Measurements from ENCODE around the gene GJD2.

GJD2 gene

DNA sequence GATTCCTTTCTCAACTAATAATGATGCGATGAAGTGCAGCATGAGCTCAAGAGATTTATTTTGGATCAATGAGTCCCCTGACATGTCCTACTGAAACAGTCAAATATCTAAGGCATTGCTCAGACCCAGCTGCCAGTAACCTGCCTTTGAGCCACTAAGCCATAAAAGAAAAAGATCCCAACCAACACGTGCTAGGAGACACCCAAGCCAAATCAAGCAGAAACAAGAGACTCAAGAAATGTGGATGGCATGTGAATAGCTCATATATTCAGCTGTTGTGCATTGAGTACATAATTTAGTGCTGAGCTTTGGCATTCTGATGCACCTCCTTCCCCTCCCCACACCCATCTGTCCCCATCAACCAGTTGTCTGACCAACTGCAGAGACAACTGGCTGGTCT, 29.2 kb downstream of the GJD2 start:
- H3K9me3 ChIP-seq (ENCODE audit: control insufficient read depth, insufficient read depth, low read length), result no peaks in the 10 kb centered on the region
- H3K27me3 ChIP-seq (ENCODE audit: control insufficient read depth, insufficient read depth, low read length), result peaks cover 3% of the 10 kb centered on the region; the same call in 1 of the 2 replicates
- no peak overlapping the region for H3K4me3 ChIP-seq (ENCODE audit: low read depth, low read length)
- no peak overlapping the region for H3K9ac ChIP-seq (ENCODE audit: low read depth, low read length)
- no peak overlapping the region for H3K27ac ChIP-seq (ENCODE audit: low read depth, low read length)
- no peaks in the 10 kb centered on the region for H3K36me3 ChIP-seq (ENCODE audit: control insufficient read depth, insufficient read depth, low read length)
- peaks cover 47% of the 10 kb centered on the region for H3K4me1 ChIP-seq (ENCODE audit: control insufficient read depth, insufficient read depth, low read length)

DNA sequence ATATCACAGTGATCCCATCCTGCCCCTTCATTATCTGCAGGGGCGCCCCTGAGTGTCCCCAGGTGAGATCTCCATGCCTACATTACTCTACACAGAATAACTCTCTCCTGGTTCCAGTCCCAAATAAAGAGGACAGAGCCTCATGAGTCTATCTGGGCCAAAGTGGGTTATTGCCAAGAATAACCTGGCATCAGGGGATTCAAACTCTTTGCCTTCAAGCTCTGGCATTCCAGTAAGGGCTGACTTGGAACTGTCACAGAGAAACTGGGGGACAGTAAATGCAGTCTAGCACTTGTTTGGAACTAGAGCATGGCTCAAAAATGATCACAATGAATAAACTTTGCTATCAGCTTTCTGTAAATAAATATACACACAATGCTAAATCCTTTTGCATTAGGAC, 30.3 kb downstream of the GJD2 start:
- Histone ChIP-seq H3K27ac (ENCODE audit: low read depth, low read length) (no peak overlapping the region), H3K27me3 (ENCODE audit: control insufficient read depth, insufficient read depth, low read length) (peaks cover 3% of the 10 kb centered on the region; the same call in 1 of the 2 replicates)

DNA sequence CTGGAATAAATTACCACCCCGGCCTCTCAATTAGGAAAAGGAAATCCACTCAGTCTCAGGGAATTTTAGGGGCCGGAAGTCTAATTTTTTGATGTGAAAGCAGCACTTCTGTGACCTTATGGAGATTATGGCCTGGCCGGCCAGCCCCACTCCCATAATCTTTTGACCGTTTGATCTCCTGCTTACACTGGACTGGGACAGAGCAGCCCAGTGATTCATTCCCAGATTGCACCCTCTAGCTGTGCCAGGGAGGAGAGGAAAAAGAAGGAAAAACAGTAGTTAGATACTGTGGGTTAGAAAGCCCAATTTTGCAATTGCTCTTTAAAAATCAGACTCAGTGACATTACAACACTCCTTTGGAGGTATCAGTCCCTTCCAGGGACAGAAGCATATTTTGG, 32.4 kb downstream of the GJD2 start:
- peak overlapping the region; percentile 49; the same call in 1 of the 2 replicates for H3K4me3 ChIP-seq (ENCODE audit: low read depth, low read length)
- peak overlapping the region; percentile 65 for H3K27ac ChIP-seq (ENCODE audit: low read depth, low read length)
- no peaks in the 10 kb centered on the region for H3K36me3 ChIP-seq (ENCODE audit: control insufficient read depth, insufficient read depth, low read length)
- no peaks in the 10 kb centered on the region for H3K9me3 ChIP-seq (ENCODE audit: control insufficient read depth, insufficient read depth, low read length)
- H3K27me3 ChIP-seq (ENCODE audit: control insufficient read depth, insufficient read depth, low read length), result peaks cover 3% of the 10 kb centered on the region; the same call in 1 of the 2 replicates
- no peak overlapping the region for H3K9ac ChIP-seq (ENCODE audit: low read depth, low read length)
- peaks cover 37% of the 10 kb centered on the region for H3K4me1 ChIP-seq (ENCODE audit: control insufficient read depth, insufficient read depth, low read length)

More for the DNA sequence above, 30.3 kb downstream of the GJD2 start:
- Histone ChIP-seq H3K9me3 (ENCODE audit: control insufficient read depth, insufficient read depth, low read length) (no peaks in the 10 kb centered on the region), H3K9ac (ENCODE audit: low read depth, low read length) (no peak overlapping the region), H3K36me3 (ENCODE audit: control insufficient read depth, insufficient read depth, low read length) (no peaks in the 10 kb centered on the region), H3K4me1 (ENCODE audit: control insufficient read depth, insufficient read depth, low read length) (peaks cover 46% of the 10 kb centered on the region), H3K4me3 (ENCODE audit: low read depth, low read length) (no peak overlapping the region)

DNA sequence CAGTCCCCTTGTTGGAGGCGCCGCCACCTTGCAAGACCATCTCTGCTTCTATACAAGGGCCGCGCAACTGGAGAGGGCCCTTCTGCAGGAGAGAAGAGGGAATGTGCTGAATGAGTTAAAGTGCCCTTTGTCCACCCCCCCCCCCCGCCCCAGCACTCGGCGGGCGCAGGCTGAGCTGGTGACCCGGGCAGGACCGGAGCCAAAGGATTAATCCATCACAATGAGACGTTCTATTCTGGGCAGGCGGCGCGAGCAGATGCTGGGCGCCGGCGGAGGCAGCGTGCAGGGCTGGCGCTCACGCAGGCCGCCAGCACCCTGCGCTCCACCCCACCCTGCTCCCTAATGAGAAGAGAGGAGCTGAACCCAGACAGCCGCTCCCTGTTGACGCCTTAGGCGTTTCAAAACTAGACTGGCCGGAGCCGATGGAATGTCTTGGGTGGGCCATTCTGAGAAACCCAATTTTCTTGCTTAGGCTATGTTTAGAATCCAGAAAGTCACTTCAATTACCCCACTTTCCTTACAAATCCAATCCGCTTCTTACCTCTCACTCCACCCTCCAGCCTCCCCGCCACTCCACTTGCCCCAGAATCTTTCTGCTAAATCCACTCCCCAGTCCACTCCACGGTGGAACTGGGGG, 32.9 kb downstream of the GJD2 start:
- Histone ChIP-seq H3K9me3 (ENCODE audit: control insufficient read depth, insufficient read depth, low read length) (no peaks in the 10 kb centered on the region), H3K27ac (ENCODE audit: low read depth, low read length) (peak overlapping the region; percentile 65), H3K36me3 (ENCODE audit: control insufficient read depth, insufficient read depth, low read length) (no peaks in the 10 kb centered on the region), H3K4me3 (ENCODE audit: low read depth, low read length) (peak overlapping the region; percentile 49), H3K9ac (ENCODE audit: low read depth, low read length) (no peak overlapping the region), H3K27me3 (ENCODE audit: control insufficient read depth, insufficient read depth, low read length) (peaks cover 3% of the 10 kb centered on the region; the same call in 1 of the 2 replicates), H3K4me1 (ENCODE audit: control insufficient read depth, insufficient read depth, low read length) (peaks cover 35% of the 10 kb centered on the region)

DNA sequence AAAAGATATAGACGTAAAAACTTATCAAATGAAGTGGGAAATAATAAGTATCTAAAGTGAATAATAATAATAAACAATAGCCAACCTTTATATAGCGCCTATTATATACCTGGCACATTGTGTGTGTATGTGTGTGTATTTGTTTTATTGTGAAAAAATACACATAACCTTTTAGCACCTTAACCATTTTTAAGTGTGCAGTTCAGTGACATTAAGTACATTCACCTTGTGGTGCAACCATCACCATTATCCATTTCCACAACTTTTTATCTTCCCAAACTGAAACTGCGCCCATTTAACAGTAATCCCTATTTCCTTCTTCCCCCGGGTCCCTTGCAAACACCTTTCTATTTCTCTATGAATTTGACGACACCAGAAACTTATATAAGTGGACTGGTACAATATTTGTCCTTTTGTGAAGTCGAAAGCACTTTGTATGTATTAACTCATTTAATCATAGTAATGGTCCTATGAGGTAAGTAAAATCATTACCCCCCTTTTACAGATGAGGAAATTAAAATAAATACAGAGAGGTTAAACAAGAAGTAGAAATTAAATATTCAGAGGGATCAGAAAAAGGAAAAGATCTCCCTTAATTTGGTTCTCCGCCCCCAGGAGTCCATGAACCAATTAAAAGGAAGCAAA, 33.5 kb downstream of the GJD2 start:
- Histone ChIP-seq H3K27me3 (ENCODE audit: control insufficient read depth, insufficient read depth, low read length) (peaks cover 3% of the 10 kb centered on the region; the same call in 1 of the 2 replicates), H3K27ac (ENCODE audit: low read depth, low read length) (no peak overlapping the region), H3K9me3 (ENCODE audit: control insufficient read depth, insufficient read depth, low read length) (no peaks in the 10 kb centered on the region), H3K36me3 (ENCODE audit: control insufficient read depth, insufficient read depth, low read length) (no peaks in the 10 kb centered on the region), H3K9ac (ENCODE audit: low read depth, low read length) (no peak overlapping the region), H3K4me1 (ENCODE audit: control insufficient read depth, insufficient read depth, low read length) (peaks cover 29% of the 10 kb centered on the region), H3K4me3 (ENCODE audit: low read depth, low read length) (peak overlapping the region; percentile 49)

DNA sequence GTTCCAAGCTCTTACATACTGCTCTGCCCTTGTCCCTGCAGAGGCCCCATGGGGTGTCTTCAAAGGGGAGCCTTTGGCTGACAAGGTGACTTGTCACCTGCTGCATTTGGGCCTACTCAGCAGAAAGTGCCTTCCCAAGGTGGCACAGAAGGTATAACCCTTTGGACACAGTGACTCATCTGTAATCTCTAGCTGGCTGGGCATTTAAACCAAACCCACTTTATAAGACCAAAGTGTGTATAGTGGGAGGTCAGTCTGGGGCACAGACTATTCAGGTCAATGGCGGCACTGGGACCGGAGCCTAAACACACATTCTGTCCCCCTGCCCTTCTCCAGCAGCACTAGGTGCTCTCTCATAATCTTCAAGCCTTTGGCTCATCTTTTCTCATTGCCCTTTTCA, 35.1 kb downstream of the GJD2 start:
- Histone ChIP-seq H3K36me3 (ENCODE audit: control insufficient read depth, insufficient read depth, low read length) (no peaks in the 10 kb centered on the region), H3K9ac (ENCODE audit: low read depth, low read length) (no peak overlapping the region), H3K4me1 (ENCODE audit: control insufficient read depth, insufficient read depth, low read length) (peaks cover 14% of the 10 kb centered on the region), H3K27ac (ENCODE audit: low read depth, low read length) (no peak overlapping the region), H3K27me3 (ENCODE audit: control insufficient read depth, insufficient read depth, low read length) (peaks cover 3% of the 10 kb centered on the region; the same call in 1 of the 2 replicates), H3K9me3 (ENCODE audit: control insufficient read depth, insufficient read depth, low read length) (no peaks in the 10 kb centered on the region), H3K4me3 (ENCODE audit: low read depth, low read length) (no peak overlapping the region)

DNA sequence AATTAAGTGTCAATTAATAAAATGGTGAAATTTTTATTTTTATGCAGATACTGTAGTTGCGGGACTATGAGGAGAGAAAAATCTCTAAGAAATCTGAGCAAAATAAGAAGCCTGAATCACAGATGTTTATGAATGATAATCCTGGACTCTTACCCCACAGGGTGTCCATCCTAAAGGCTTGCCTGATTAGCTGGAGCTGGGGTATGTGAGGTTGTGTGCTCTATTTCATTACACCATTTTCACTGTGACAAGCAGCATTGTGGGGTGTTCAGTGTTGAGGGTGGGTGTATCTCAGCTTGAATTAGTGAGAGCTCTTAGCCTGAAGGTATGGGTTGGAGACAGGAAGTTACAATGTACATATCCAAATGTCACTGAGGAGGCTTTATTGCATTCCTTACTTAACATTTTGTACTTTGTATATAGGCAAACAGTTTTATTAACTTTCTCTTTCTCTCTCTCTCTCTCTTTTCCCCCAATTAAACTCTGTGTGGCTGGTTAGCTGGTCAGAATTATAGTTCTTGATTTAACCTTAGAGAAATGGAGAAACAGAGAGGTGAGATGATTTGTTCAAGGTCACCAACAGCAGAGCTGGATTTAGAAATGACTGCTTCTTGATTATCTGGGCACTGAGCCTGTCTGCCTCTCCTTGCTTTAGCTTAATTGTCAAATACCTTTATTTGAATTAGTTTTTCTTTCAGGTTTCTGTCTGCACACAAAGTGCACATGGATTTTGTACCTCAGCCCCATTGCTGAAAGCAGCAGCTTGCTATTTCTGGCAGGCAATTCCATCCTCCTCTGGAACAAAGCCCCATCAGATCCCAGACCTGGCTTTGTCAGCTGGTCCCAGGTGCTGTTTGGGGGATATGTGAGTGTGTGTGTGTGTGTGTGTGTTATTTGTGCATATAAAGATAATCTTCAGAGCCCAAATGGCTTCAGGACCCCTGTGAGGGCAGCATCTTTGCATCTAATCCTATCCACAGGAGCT, 35.8 kb downstream of the GJD2 start:
- Histone ChIP-seq H3K27me3 (ENCODE audit: control insufficient read depth, insufficient read depth, low read length) (peaks cover 3% of the 10 kb centered on the region; the same call in 1 of the 2 replicates), H3K4me1 (ENCODE audit: control insufficient read depth, insufficient read depth, low read length) (peaks cover 11% of the 10 kb centered on the region), H3K36me3 (ENCODE audit: control insufficient read depth, insufficient read depth, low read length) (no peaks in the 10 kb centered on the region), H3K9ac (ENCODE audit: low read depth, low read length) (no peak overlapping the region), H3K9me3 (ENCODE audit: control insufficient read depth, insufficient read depth, low read length) (no peaks in the 10 kb centered on the region), H3K27ac (ENCODE audit: low read depth, low read length) (no peak overlapping the region), H3K4me3 (ENCODE audit: low read depth, low read length) (no peak overlapping the region)

DNA sequence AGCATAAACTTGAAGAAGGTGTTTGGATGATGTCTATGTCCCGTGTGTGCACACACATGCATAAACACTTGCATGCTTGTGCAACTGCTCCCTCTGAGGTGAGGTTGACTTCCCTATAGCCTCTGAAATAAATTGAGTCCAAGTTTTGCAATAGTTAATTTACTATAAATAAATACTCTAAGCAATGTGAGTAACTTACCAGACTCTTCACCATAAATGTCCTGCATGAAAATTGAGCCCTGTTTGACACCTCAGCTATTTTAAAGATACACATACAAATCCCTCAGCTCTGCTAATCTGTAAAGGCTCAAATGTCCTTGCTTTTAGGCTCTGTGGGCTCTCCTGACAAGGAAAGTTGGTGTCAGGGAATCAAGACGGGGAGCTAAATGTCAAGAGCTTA, 37.1 kb downstream of the GJD2 start:
- Histone ChIP-seq H3K36me3 (ENCODE audit: control insufficient read depth, insufficient read depth, low read length) (no peaks in the 10 kb centered on the region), H3K4me3 (ENCODE audit: low read depth, low read length) (no peak overlapping the region), H3K27me3 (ENCODE audit: control insufficient read depth, insufficient read depth, low read length) (peaks cover 3% of the 10 kb centered on the region; the same call in 1 of the 2 replicates), H3K4me1 (ENCODE audit: control insufficient read depth, insufficient read depth, low read length) (peaks cover 11% of the 10 kb centered on the region), H3K9ac (ENCODE audit: low read depth, low read length) (no peak overlapping the region), H3K27ac (ENCODE audit: low read depth, low read length) (no peak overlapping the region), H3K9me3 (ENCODE audit: control insufficient read depth, insufficient read depth, low read length) (no peaks in the 10 kb centered on the region)

DNA sequence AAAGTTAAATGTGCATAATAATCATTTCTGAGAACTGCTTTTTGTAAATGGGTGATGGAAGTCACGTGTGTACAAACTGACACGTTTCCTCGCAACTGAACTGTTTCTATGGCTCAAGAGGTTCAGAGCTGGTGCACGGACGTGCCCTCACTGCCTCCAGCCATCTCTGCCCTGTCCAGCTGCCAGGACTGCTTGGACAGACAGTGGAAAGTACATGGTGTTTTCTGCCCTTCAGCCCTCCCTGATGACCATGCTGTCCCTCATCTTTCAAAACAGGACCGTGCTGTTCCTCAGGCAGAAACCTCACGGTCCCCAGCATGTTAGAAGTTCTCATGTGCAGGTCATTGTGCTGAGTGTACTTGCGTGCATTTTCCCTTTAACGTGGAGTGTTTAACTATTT, 38.7 kb downstream of the GJD2 start:
- Histone ChIP-seq H3K9me3 (ENCODE audit: control insufficient read depth, insufficient read depth, low read length) (no peaks in the 10 kb centered on the region), H3K9ac (ENCODE audit: low read depth, low read length) (no peak overlapping the region), H3K4me3 (ENCODE audit: low read depth, low read length) (no peak overlapping the region), H3K36me3 (ENCODE audit: control insufficient read depth, insufficient read depth, low read length) (no peaks in the 10 kb centered on the region), H3K4me1 (ENCODE audit: control insufficient read depth, insufficient read depth, low read length) (peaks cover 1% of the 10 kb centered on the region), H3K27me3 (ENCODE audit: control insufficient read depth, insufficient read depth, low read length) (no peaks in the 10 kb centered on the region; the same call in 1 of the 2 replicates), H3K27ac (ENCODE audit: low read depth, low read length) (no peak overlapping the region)

DNA sequence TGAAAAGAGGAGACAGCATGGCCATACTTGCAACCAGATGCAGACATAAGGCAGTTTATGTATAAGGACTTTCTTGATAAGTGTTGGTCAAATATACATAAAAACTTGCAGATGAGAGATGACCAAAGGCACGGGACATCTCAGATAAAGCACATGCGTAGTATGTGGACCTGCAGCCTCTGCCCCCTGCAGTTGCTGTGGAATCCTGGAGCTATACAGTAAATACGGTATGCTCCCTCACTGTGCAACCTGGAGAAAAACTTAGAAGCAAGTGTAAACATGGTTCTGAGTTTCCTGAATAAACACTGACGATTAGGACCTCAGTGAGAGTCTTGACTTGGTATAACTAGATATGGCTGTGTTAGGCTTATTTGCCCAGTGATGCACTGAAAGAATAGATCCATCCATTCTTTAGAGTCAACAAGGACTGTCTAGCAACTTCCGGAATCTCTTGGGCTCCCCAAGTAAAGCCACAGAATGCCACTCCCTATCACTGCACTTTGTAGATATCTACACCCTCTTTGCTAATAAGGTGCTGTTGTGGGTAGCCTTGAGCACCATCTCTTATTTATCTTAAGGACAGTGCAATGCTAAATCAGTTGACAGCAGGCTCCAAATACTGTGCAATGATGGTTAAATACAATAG, 40.2 kb downstream of the GJD2 start:
- no peak overlapping the region for H3K27ac ChIP-seq (ENCODE audit: low read depth, low read length)
- no peaks in the 10 kb centered on the region for H3K27me3 ChIP-seq (ENCODE audit: control insufficient read depth, insufficient read depth, low read length)
- no peak overlapping the region for H3K9ac ChIP-seq (ENCODE audit: low read depth, low read length)
- no peak overlapping the region for H3K4me3 ChIP-seq (ENCODE audit: low read depth, low read length)
- H3K36me3 ChIP-seq (ENCODE audit: control insufficient read depth, insufficient read depth, low read length), result no peaks in the 10 kb centered on the region
- H3K9me3 ChIP-seq (ENCODE audit: control insufficient read depth, insufficient read depth, low read length), result no peaks in the 10 kb centered on the region
- no peaks in the 10 kb centered on the region for H3K4me1 ChIP-seq (ENCODE audit: control insufficient read depth, insufficient read depth, low read length)
